GM13977 (cell line): ENCODE data around the gene CDC14B.

Experiments
- DNase-seq: peaks from one replicate; pipeline ENCODE4 v3.0.0; 2012; ENCODE audit warnings: low spot score
- in situ Hi-C: fragments of 300-500 bp; cut with MboI; formaldehyde crosslinking; loops from one replicate; pipeline ENCODE4 v1.12.0; 2022; ENCODE audit warnings: low sequenced_read_pairs, low pct_unique_long_range_greater_than_20kb, mixed read lengths, inconsistent platforms; ENCODE audit not compliant: unreplicated experiment
- TF ChIP-seq, protein P1 (sequence below): IDR thresholded peaks from 2 replicates; pipeline ENCODE4 v1.5.1; 2012; ENCODE audit warnings: mild to moderate bottlenecking, control low read depth; ENCODE audit not compliant: insufficient read depth; ENCODE audit errors: extremely low read depth, missing control alignments

CDC14B gene

DNA sequence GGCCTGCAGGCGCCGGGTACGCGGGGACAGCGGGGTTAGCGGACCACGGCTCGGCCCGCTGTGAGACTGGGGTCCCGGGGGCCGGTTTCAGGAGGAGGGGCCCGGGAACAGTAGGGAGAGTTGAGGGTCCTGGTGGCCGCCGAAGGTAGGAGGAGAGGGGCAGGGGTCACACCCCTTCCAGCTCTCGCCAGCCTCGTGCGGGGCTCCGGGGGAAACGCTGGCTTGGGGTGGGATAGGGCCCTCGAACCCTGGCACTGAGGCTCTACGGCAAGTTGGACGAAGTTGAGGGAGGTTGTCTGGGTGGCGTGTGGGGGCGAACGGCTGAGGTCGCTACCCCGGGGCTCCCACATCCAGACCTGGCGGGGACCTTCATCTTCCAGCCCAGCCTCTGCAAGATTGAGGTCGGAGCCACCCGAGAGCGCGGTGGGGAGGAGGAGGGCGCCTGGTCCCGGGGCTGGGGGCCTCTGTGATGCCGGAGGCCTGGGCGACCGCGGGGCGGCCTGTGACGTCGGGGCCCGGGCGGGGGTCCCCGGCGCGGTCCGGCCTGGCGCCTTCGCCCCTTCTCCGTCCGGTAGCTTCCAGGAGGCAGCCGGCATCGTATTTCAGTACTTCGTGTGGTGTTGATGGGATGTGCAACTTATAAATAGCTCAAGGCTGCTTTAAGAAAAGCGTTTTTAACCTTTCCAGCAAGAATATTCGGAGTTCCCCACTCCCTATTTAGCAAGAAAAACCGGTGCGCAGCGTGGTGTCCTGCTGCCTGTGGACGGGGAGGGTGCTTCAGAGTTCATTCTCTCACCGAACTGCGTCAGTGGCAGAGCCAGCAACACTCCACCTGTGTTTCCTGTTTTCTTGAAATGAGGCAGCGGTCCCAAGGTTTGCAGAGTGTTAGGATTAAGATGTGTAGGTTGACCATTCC lies 168.8 kb downstream of the CDC14B start:
- TF ChIP-seq, protein P1, sequence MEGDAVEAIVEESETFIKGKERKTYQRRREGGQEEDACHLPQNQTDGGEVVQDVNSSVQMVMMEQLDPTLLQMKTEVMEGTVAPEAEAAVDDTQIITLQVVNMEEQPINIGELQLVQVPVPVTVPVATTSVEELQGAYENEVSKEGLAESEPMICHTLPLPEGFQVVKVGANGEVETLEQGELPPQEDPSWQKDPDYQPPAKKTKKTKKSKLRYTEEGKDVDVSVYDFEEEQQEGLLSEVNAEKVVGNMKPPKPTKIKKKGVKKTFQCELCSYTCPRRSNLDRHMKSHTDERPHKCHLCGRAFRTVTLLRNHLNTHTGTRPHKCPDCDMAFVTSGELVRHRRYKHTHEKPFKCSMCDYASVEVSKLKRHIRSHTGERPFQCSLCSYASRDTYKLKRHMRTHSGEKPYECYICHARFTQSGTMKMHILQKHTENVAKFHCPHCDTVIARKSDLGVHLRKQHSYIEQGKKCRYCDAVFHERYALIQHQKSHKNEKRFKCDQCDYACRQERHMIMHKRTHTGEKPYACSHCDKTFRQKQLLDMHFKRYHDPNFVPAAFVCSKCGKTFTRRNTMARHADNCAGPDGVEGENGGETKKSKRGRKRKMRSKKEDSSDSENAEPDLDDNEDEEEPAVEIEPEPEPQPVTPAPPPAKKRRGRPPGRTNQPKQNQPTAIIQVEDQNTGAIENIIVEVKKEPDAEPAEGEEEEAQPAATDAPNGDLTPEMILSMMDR, result no peak
- in situ Hi-C loops, result no loop called here
- DNase-seq, result peak; percentile 60
